Subcutaneous abdominal adipose tissue (tissue), 5 donors: ENCODE data around the gene ADRA2A.

Experiments
- H3K27ac ChIP-seq: one replicate; pipeline ENCODE4 v1.7.0; 2013; ENCODE audit warnings: low read depth, mild to moderate bottlenecking, inconsistent platforms, low read length, moderate library complexity
- H3K27me3 ChIP-seq, 5 donors: one replicate each; pipeline ENCODE4 v1.7.0; 2013; ENCODE audit warnings: low read length in 5 of 5, inconsistent platforms in 1 of 5; ENCODE audit not compliant: control insufficient read depth in 5 of 5, insufficient read depth in 4 of 5
- H3K36me3 ChIP-seq, 5 donors: one replicate each; pipeline ENCODE4 v1.7.0; 2013; ENCODE audit warnings: low read length in 5 of 5; ENCODE audit not compliant: control insufficient read depth in 5 of 5, insufficient read depth in 5 of 5
- H3K4me1 ChIP-seq, 5 donors: one replicate each; pipeline ENCODE4 v1.7.0; 2013; ENCODE audit warnings: low read length in 5 of 5, mild to moderate bottlenecking in 3 of 5, moderate library complexity in 1 of 5; ENCODE audit not compliant: control insufficient read depth in 5 of 5, insufficient read depth in 5 of 5
- H3K4me3 ChIP-seq, 5 donors: one replicate each; pipeline ENCODE4 v1.7.0; 2013; ENCODE audit warnings: low read length in 5 of 5, low read depth in 1 of 5
- H3K9ac ChIP-seq, 5 donors: one replicate each; pipeline ENCODE4 v1.7.0; 2013; ENCODE audit warnings: low read length in 5 of 5, mild to moderate bottlenecking in 4 of 5, moderate library complexity in 3 of 5
- H3K9me3 ChIP-seq, 5 donors: one replicate each; pipeline ENCODE4 v1.7.0; 2013; ENCODE audit warnings: low read length in 5 of 5; ENCODE audit not compliant: control insufficient read depth in 5 of 5
- donor health status: healthy.
- donor health status: healthy.
- donor health status: healthy.
- donor health status: healthy.
- donor health status: healthy.

The ADRA2A gene

GRCh38 chr10:111117528-111118277 is 40.9 kb downstream of the ADRA2A start:
- no peaks in the 10 kb centered on the region for H3K36me3 ChIP-seq
- no peak overlapping the region for H3K9ac ChIP-seq
- H3K27ac ChIP-seq = no peak overlapping the region
- H3K4me3 ChIP-seq = no peak overlapping the region
- H3K9me3 ChIP-seq = no peaks in the 10 kb centered on the region
- H3K27me3 ChIP-seq = no peaks in the 10 kb centered on the region
- H3K4me1 ChIP-seq = peaks cover 3 to 23% (median 19%) of the 10 kb centered on the region in 5 donors

GRCh38 chr10:111118758-111119157 is 41.9 kb downstream of the ADRA2A start:
- Histone ChIP-seq H3K4me1 (peaks cover 3 to 23% (median 19%) of the 10 kb centered on the region in 5 donors), H3K27me3 (no peaks in the 10 kb centered on the region), H3K36me3 (no peaks in the 10 kb centered on the region), H3K9ac (no peak overlapping the region), H3K9me3 (no peaks in the 10 kb centered on the region), H3K4me3 (no peak overlapping the region), H3K27ac (no peak overlapping the region)

- Histone ChIP-seq H3K4me1 (peaks cover 3 to 16% (median 11%) of the 10 kb centered on the region in 5 donors), H3K4me3 (no peak overlapping the region), H3K36me3 (no peaks in the 10 kb centered on the region), H3K9me3 (no peaks in the 10 kb centered on the region), H3K9ac (no peak overlapping the region), H3K27me3 (no peaks in the 10 kb centered on the region), H3K27ac (no peak overlapping the region)
Observed at GRCh38 chr10:111119637-111120036, 42.8 kb downstream of the ADRA2A start.

GRCh38 chr10:111122127-111122526 is 45.3 kb downstream of the ADRA2A start:
- H3K9me3 ChIP-seq = no peaks in the 10 kb centered on the region
- H3K4me3 ChIP-seq = no peak overlapping the region
- H3K36me3 ChIP-seq = no peaks in the 10 kb centered on the region
- H3K4me1 ChIP-seq = peaks cover 3 to 10% (median 8%) of the 10 kb centered on the region in 5 donors
- H3K27ac ChIP-seq = no peak overlapping the region
- H3K9ac ChIP-seq = no peak overlapping the region
- H3K27me3 ChIP-seq = no peaks in the 10 kb centered on the region

GRCh38 chr10:111123883-111124282 is 47.1 kb downstream of the ADRA2A start:
- H3K9me3 ChIP-seq = no peaks in the 10 kb centered on the region
- H3K27me3 ChIP-seq = no peaks in the 10 kb centered on the region
- peaks cover 0 to 7% (median under 1%) of the 10 kb centered on the region in 5 donors for H3K4me1 ChIP-seq
- no peak overlapping the region for H3K9ac ChIP-seq
- H3K27ac ChIP-seq = no peak overlapping the region
- no peak overlapping the region for H3K4me3 ChIP-seq
- H3K36me3 ChIP-seq = no peaks in the 10 kb centered on the region

DNA sequence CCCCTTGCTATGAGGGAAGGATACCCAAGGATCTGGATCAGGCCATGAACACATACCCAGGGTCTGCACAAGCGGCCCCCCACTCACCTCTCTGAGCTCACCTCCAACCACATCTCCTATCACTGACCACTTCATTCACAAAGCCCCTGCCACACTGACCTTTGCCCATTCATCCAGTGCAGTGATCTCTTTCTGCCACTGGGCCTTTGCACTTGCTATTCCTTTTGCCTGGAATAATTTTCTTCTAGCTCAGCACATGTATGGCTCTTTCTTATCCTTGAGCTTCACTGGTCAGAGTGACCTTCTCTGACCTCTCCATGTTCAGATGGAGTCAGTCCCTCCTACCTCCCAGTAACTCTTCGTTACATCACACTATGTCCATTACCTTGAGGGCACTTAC is 48.3 kb downstream of the ADRA2A start:
- no peaks in the 10 kb centered on the region for H3K9me3 ChIP-seq

DNA sequence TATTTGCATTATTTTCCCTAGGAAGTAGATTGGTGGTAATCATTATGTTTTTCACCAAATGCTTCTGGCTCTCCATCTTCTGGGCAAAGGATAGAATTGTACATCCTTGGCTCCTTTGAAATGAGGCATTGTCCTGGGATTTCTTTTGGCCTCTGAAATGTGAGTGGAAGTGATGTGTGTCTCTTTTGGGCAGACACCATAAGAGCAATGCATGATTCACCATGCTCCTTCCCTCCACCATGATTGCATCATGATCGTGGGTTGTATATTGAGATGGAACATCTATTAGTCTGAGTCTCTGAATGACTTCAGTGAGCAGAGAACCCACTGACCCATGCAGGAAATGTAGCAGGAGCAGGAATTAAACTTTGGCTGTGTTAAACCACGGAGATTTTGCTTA is 49.2 kb downstream of the ADRA2A start:
- Histone ChIP-seq H3K36me3 (no peaks in the 10 kb centered on the region), H3K9me3 (no peaks in the 10 kb centered on the region), H3K9ac (no peak overlapping the region)

More for the DNA sequence above, 48.3 kb downstream of the ADRA2A start:
- Histone ChIP-seq H3K27ac (no peak overlapping the region), H3K27me3 (no peaks in the 10 kb centered on the region), H3K4me3 (no peak overlapping the region), H3K4me1 (peaks cover 0 to 15% (median 10%) of the 10 kb centered on the region in 5 donors), H3K9ac (no peak overlapping the region), H3K36me3 (no peaks in the 10 kb centered on the region)

GRCh38 chr10:111127081-111127848 is 50.4 kb downstream of the ADRA2A start:
- Histone ChIP-seq H3K27me3 (no peaks in the 10 kb centered on the region), H3K9ac (no peak overlapping the region), H3K4me1 (peaks cover 0 to 15% (median 10%) of the 10 kb centered on the region in 5 donors), H3K9me3 (no peaks in the 10 kb centered on the region), H3K36me3 (no peaks in the 10 kb centered on the region), H3K4me3 (no peak overlapping the region), H3K27ac (no peak overlapping the region)

More for the DNA sequence above, 49.2 kb downstream of the ADRA2A start:
- H3K27me3 ChIP-seq = no peaks in the 10 kb centered on the region
- no peak overlapping the region for H3K27ac ChIP-seq
- H3K4me3 ChIP-seq = no peak overlapping the region
- H3K4me1 ChIP-seq = peaks cover 0 to 15% (median 10%) of the 10 kb centered on the region in 5 donors

DNA sequence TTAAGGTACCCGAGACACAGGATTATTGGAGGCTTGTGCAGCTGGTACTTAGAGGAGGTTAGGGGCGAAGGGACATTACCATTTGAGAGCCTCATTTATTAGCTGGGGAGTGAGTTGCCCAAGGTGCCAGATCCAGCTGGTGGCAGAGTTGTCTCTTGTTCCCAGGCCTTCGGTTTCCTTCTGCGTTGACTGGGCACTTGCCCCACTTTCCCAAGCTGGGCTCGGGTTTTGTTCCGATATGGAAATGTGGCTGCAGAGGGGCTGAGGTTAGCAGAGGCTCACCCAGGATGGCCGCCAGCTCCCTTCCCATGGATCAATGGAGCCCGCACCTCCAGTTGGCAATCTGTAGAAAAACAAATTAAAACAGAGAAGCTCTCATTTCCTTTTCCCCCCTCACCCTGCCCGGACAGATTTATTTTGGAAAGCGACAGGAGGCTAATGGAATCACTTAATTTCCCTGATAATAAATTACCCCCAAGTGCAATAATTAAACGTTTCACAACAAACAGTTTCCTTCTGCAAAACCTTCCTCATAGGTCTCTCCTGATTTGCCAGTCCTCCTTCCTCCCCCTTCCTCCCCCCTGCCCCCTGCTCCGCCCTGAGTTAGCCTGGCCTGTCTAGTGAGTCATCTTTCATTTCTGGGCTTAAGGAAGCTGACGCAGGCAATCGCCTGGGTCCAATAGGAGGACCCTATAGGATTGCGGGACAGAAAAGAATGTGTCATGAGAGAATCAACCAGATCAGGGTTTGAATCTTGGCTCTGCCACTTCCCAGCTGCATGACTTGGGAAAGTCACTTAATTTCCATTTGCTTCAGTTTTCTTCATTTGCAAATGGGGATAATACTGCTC is 51.7 kb downstream of the ADRA2A start:
- Histone ChIP-seq H3K4me1 (peaks cover 0 to 15% (median 10%) of the 10 kb centered on the region in 5 donors), H3K27me3 (no peaks in the 10 kb centered on the region), H3K4me3 (peak overlapping the region in 1 of 5 donors; percentile 11), H3K27ac (peak overlapping the region; percentile 71), H3K36me3 (no peaks in the 10 kb centered on the region), H3K9ac (no peak overlapping the region), H3K9me3 (no peaks in the 10 kb centered on the region)
